Loucy (cell line): ENCODE results near the gene RPS19.
"Not testable (repeated sequence)": the region's sequence is repeated elsewhere in the genome, so short reads cannot be mapped to it uniquely, and the experiment has no call there.

Experiments
- H2AFZ ChIP-seq: fragments of 200-600 bp; sonication (generic); 2 replicates; pipeline ENCODE4 v1.6.0; 2016; ENCODE audit warnings: antibody characterized with exemption, mild to moderate bottlenecking, low read length, moderate library complexity
- H3F3A ChIP-seq: fragments of 200-600 bp; 2 replicates; pipeline ENCODE4 v1.6.0; 2016; ENCODE audit warnings: antibody characterized with exemption, low read depth, mild to moderate bottlenecking
- H3K27me3 ChIP-seq: fragments of 200-600 bp; sonication (generic); 2 replicates; pipeline ENCODE4 v1.6.1; 2014; ENCODE audit warnings: low read length, mild to moderate bottlenecking; ENCODE audit not compliant: insufficient read depth, poor library complexity, severe bottlenecking
- H3K36me3 ChIP-seq: fragments of 200-600 bp; sonication (generic); 2 replicates; pipeline ENCODE4 v1.6.1; 2016; ENCODE audit warnings: low read length; ENCODE audit not compliant: insufficient read depth
- H3K4me1 ChIP-seq: fragments of 200-600 bp; sonication (generic); 2 replicates; pipeline ENCODE4 v1.5.1; 2014; ENCODE audit warnings: low read length, mild to moderate bottlenecking; ENCODE audit not compliant: insufficient read depth, poor library complexity, severe bottlenecking
- H3K4me2 ChIP-seq: fragments of 200-600 bp; sonication (generic); 2 replicates; pipeline ENCODE4 v1.6.0; 2014; ENCODE audit warnings: antibody characterized with exemption, low read length, low read depth, mild to moderate bottlenecking; ENCODE audit not compliant: poor library complexity, severe bottlenecking
- H3K4me3 ChIP-seq: fragments of 200-600 bp; sonication (generic); 2 replicates; pipeline ENCODE4 v1.5.1; 2014; ENCODE audit warnings: low read length, mild to moderate bottlenecking, mixed read lengths; ENCODE audit not compliant: poor library complexity, severe bottlenecking
- H3K79me2 ChIP-seq: fragments of 200-600 bp; sonication (generic); 2 replicates; pipeline ENCODE4 v1.6.1; 2014; ENCODE audit warnings: low read length; ENCODE audit not compliant: insufficient read depth
- H3K9ac ChIP-seq: fragments of 200-600 bp; sonication (generic); 2 replicates; pipeline ENCODE4 v1.6.0; 2014; ENCODE audit warnings: mild to moderate bottlenecking, low read depth, low read length, moderate library complexity; ENCODE audit not compliant: poor library complexity, severe bottlenecking
- H3K9me2 ChIP-seq: fragments of 200-600 bp; sonication (generic); replicated peaks from 2 replicates; pipeline ENCODE4 v1.6.1; 2016; ENCODE audit warnings: low read depth, low read length, mixed read lengths
- H3K9me3 ChIP-seq: fragments of 200-600 bp; sonication (generic); 2 replicates; pipeline ENCODE4 v1.6.1; 2014; ENCODE audit warnings: mild to moderate bottlenecking, antibody characterized with exemption, low read length, low read depth; ENCODE audit not compliant: insufficient read depth
- H4K20me1 ChIP-seq: fragments of 200-600 bp; sonication (generic); 2 replicates; pipeline ENCODE4 v1.6.0; 2014; ENCODE audit warnings: antibody characterized with exemption, low read length, mild to moderate bottlenecking; ENCODE audit not compliant: insufficient read depth, poor library complexity, severe bottlenecking
- CTCF ChIP-seq: fragments of 200-600 bp; sonication (generic); conservative IDR thresholded peaks from 2 replicates; pipeline ENCODE4 v1.5.1; 2014; ENCODE audit warnings: mild to moderate bottlenecking, antibody characterized with exemption, low read length
- EZH2phosphoT487 ChIP-seq: fragments of 200-600 bp; IDR thresholded peaks from 2 replicates; pipeline ENCODE4 v1.6.1; 2018; ENCODE audit warnings: antibody characterized with exemption, mild to moderate bottlenecking, moderate library complexity, borderline replicate concordance

The RPS19 gene

GRCh38 chr19:41872384-41872774 lies 12.3 kb downstream of the RPS19 start:
- no peak overlapping the region for H3K4me3 ChIP-seq
- no peak overlapping the region for H3K9ac ChIP-seq
- no peaks in the 10 kb centered on the region for H3K27me3 ChIP-seq
- peaks cover 22% of the 10 kb centered on the region; the same call in 1 of the 2 replicates for H3F3A ChIP-seq
- TF ChIP-seq CTCF (no peak), EZH2phosphoT487 (no peak)
- H3K4me2 ChIP-seq: no peak overlapping the region
- no peaks in the 10 kb centered on the region for H3K9me3 ChIP-seq
- H4K20me1 ChIP-seq: peaks cover 30% of the 10 kb centered on the region
- H3K36me3 ChIP-seq: peaks cover 50% of the 10 kb centered on the region; the same call in 1 of the 2 replicates
- H3K4me1 ChIP-seq: peaks cover 26% of the 10 kb centered on the region
- H3K9me2 ChIP-seq: no peaks in the 10 kb centered on the region
- H3K79me2 ChIP-seq: peaks cover 21% of the 10 kb centered on the region
- H2AFZ ChIP-seq: no peak overlapping the region

GRCh38 chr19:41872775-41873647 lies 13.0 kb downstream of the RPS19 start:
- Histone ChIP-seq H2AFZ (no peak overlapping the region), H3K4me3 (no peak overlapping the region), H3K4me1 (peaks cover 28% of the 10 kb centered on the region), H3K36me3 (peaks cover 43% of the 10 kb centered on the region; the same call in 1 of the 2 replicates), H3K9me2 (no peaks in the 10 kb centered on the region), H4K20me1 (peaks cover 23% of the 10 kb centered on the region), H3K4me2 (no peak overlapping the region), H3K9me3 (no peaks in the 10 kb centered on the region), H3K79me2 (peaks cover 21% of the 10 kb centered on the region), H3K27me3 (no peaks in the 10 kb centered on the region), H3K9ac (no peak overlapping the region), H3F3A (peaks cover 22% of the 10 kb centered on the region; the same call in 1 of the 2 replicates)
- no peak for TF ChIP-seq EZH2phosphoT487
- peak; percentile 89 for TF ChIP-seq CTCF

GRCh38 chr19:41875973-41876372 lies 15.9 kb downstream of the RPS19 start:
- peaks cover 33% of the 10 kb centered on the region for H3K4me1 ChIP-seq
- H2AFZ ChIP-seq: not testable (repeated sequence)

More at GRCh38 chr19:41875973-41876372, 15.9 kb downstream of the RPS19 start:
- not testable (repeated sequence) for H3K27me3 ChIP-seq, H4K20me1 ChIP-seq, H3K9me2 ChIP-seq, H3K9me3 ChIP-seq
- Histone ChIP-seq H3K4me2 (peak overlapping the region; percentile 57), H3K36me3 (peaks cover 17% of the 10 kb centered on the region; the same call in 1 of the 2 replicates), H3K79me2 (peaks cover 27% of the 10 kb centered on the region), H3F3A (peaks cover 22% of the 10 kb centered on the region; the same call in 1 of the 2 replicates), H3K9ac (peak overlapping the region; percentile 81), H3K4me3 (peak overlapping the region; percentile 34)
